Measurements from ENCODE around the gene RNGTT. TPM values are rescaled to one million over a fixed set of nuclear protein-coding genes. Genes with fewer than 3 reads are reported as not detected.
A peak's percentile ranks its signal among the peaks of the same experiment; 100 is the strongest.

Gene RNGTT
- total RNA-seq, 1 donor from 2014 or later, result 23.3 TPM

DNA sequence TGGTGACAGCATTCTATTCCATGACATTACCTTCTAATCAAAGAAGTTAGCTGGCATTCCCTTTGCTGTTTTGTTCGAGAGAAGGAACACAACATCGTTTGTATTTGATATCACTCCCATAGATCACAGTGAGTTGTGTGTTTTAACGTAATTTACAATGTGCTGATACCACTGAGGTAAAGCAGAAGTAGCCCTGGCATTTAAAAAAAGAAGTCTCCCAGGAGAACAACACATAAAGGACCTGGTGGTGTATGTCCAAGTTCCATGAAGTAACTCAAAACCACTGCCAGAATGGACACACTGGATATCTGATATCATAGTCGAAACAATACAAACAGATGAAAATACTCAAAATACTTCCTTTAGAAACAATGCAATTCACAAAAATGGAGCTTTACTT is 351.7 kb downstream of the RNGTT start:
- Mint-ChIP-seq H3K4me3 (no peak overlapping the region), H3K9me3 (no peaks in the 10 kb centered on the region), H3K27me3 (ENCODE audit: low read depth) (no peaks in the 10 kb centered on the region), H3K4me1 (no peaks in the 10 kb centered on the region), H3K36me3 (ENCODE audit: low read depth) (peaks cover 21% of the 10 kb centered on the region), H3K27ac (ENCODE audit: unreplicated experiment) (peak overlapping the region; percentile 38)
- TF ChIP-seq CTCF (conservative IDR thresholded peaks at IDR 0.05), result no peak
- DNase-seq (ENCODE audit: low read depth, low spot score), result no peak

DNA sequence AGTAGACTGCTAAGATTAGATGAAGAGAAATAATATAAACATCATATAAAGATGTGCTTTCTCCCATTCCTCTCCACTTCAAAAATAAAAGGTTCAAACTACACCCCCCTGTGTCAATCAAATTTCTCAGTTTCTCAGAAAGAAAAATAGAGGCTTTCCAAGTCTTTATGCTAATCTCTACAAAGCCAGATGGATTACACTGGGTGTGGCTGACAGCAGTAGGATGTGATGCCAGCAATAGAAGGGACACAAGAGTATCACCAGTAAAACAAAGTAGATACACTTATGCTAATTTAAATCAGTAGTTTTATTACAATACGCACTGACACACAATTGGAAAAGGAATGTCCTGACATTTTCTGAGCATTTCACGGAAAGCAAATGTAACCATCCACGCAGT is 353.4 kb downstream of the RNGTT start:
- no peak for DNase-seq (ENCODE audit: low read depth, low spot score)
- no peak overlapping the region for H3K27ac Mint-ChIP-seq (ENCODE audit: unreplicated experiment)
- H3K36me3 Mint-ChIP-seq (ENCODE audit: low read depth), result peaks cover 17% of the 10 kb centered on the region
- no peak for TF ChIP-seq CTCF (conservative IDR thresholded peaks at IDR 0.05)
- no peaks in the 10 kb centered on the region for H3K9me3 Mint-ChIP-seq
- H3K4me3 Mint-ChIP-seq, result no peak overlapping the region
- H3K4me1 Mint-ChIP-seq, result no peaks in the 10 kb centered on the region
- no peaks in the 10 kb centered on the region for H3K27me3 Mint-ChIP-seq (ENCODE audit: low read depth)

DNA sequence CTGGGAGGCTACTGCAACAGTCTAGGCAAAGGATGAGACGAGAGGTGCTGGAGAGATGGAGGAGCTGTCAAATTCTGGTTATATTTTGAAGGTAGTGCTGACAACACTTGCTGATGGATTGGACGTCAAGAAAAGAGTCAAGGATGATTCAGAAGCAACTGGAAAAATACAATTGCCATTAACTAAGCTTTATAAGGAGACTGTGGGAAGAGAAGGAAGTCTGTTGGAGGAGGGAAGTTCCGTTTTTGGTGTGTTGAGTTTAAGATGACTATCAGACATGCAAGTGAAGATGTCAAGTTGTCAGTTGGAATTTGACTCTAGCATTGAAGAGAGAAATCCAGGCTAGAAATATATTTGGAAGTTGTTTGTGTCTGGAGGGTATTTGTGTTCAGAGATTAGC is 358.1 kb downstream of the RNGTT start:
- Mint-ChIP-seq H3K4me1 (no peaks in the 10 kb centered on the region), H3K27ac (ENCODE audit: unreplicated experiment) (no peak overlapping the region), H3K27me3 (ENCODE audit: low read depth) (no peaks in the 10 kb centered on the region), H3K36me3 (ENCODE audit: low read depth) (peaks cover 7% of the 10 kb centered on the region), H3K9me3 (peaks cover 3% of the 10 kb centered on the region), H3K4me3 (no peak overlapping the region)
- DNase-seq (ENCODE audit: low read depth, low spot score), result no peak
- no peak for TF ChIP-seq CTCF (conservative IDR thresholded peaks at IDR 0.05)

DNA sequence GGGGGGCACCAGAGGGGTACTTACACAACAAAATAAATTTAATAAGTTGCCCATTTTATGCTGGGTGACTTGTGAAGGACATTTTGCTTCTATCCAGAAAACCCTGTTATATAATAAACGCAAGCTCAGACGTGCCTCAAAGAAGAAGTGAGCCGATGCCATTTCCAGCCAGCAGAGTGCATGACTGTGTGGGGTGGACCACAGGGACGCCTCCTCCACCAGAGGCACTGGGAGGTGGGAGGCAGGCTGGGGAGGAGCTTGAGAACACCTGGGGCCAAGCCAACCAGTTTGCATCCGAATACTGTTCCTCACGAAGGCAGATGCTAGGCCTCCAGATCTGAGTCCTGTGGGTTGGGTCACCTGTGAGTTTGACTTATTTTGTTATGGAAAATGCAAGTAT is 363.8 kb downstream of the RNGTT start:
- Mint-ChIP-seq H3K4me1 (no peaks in the 10 kb centered on the region), H3K27me3 (ENCODE audit: low read depth) (peaks cover 2% of the 10 kb centered on the region), H3K9me3 (peaks cover 5% of the 10 kb centered on the region), H3K27ac (ENCODE audit: unreplicated experiment) (no peak overlapping the region), H3K4me3 (no peak overlapping the region), H3K36me3 (ENCODE audit: low read depth) (no peaks in the 10 kb centered on the region)
- TF ChIP-seq CTCF (conservative IDR thresholded peaks at IDR 0.05), result no peak
- DNase-seq (ENCODE audit: low read depth, low spot score), result no peak

- H3K27me3 Mint-ChIP-seq (ENCODE audit: low read depth), result peaks cover 2% of the 10 kb centered on the region
- DNase-seq (ENCODE audit: low read depth, low spot score), result no peak
- no peak overlapping the region for H3K27ac Mint-ChIP-seq (ENCODE audit: unreplicated experiment)
- H3K4me3 Mint-ChIP-seq, result no peak overlapping the region
- H3K36me3 Mint-ChIP-seq (ENCODE audit: low read depth), result no peaks in the 10 kb centered on the region
- H3K4me1 Mint-ChIP-seq, result no peaks in the 10 kb centered on the region
- peaks cover 9% of the 10 kb centered on the region for H3K9me3 Mint-ChIP-seq
- no peak for TF ChIP-seq CTCF (conservative IDR thresholded peaks at IDR 0.05)
Observed at GRCh38 chr6:88596801-88597200, 366.6 kb downstream of the RNGTT start.

DNA sequence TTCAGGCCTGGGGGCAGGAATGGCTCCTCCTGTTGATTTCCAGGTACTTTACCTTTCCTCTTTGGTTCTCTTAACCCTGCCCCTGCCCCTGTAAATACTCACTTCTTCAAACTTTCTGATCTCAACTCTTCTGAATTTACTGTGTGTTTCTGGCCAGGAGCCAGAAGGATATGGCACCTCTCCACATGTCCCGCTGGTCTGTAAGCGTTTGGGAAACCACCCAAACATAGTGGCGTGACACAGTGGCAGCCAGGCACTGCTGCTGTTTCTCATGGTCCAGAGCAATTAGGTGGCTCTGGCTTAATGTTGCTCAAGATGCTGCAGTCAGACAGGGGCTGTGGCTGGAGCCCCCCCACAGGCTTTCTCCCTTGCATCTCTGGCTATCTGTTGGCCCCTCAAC is 374.5 kb downstream of the RNGTT start:
- H3K27ac Mint-ChIP-seq (ENCODE audit: unreplicated experiment), result no peak overlapping the region
- TF ChIP-seq CTCF (conservative IDR thresholded peaks at IDR 0.05), result no peak
- H3K9me3 Mint-ChIP-seq, result peaks cover 4% of the 10 kb centered on the region
- H3K4me1 Mint-ChIP-seq, result peaks cover 3% of the 10 kb centered on the region
- H3K4me3 Mint-ChIP-seq, result no peak overlapping the region
- peaks cover 19% of the 10 kb centered on the region for H3K27me3 Mint-ChIP-seq (ENCODE audit: low read depth)
- no peak for DNase-seq (ENCODE audit: low read depth, low spot score)
- H3K36me3 Mint-ChIP-seq (ENCODE audit: low read depth), result no peaks in the 10 kb centered on the region

Data from neural crest cell (in vitro differentiated cells).